ENCODE measurements around the gene CYP4F2. TPM values are rescaled to one million over a fixed set of nuclear protein-coding genes. Genes with fewer than 3 reads are reported as not detected.
"Not testable (repeated sequence)": the region's sequence is repeated elsewhere in the genome, so short reads cannot be mapped to it uniquely, and the experiment has no call there.

CYP4F2 gene
- total and polyA plus RNA-seq, 9 donors = 0.79 TPM; not detected in 8

GRCh38 chr19:15928321-15928720 is 30.4 kb upstream of the CYP4F2 start:
- H3K4me3 ChIP-seq (ENCODE audit: low read length) = no peak overlapping the region
- H3K9me3 ChIP-seq (replicated peaks; ENCODE audit: control insufficient read depth, low read depth, low read length) = no peaks in the 10 kb centered on the region
- 89% methylated on average over 1 of the region's 3 CpGs for WGBS (ENCODE audit: insufficient coverage)
- DNase-seq = no peak
- no peaks in the 10 kb centered on the region for H3K27me3 ChIP-seq (ENCODE audit: control insufficient read depth, insufficient read depth, low read length)
- no peaks in the 10 kb centered on the region for H3K36me3 ChIP-seq (ENCODE audit: control insufficient read depth, insufficient read depth, low read length)
- H3K27ac ChIP-seq (ENCODE audit: low read length) = no peak overlapping the region
- no peaks in the 10 kb centered on the region for H3K4me1 ChIP-seq (ENCODE audit: control insufficient read depth, insufficient read depth, low read length)

- Histone ChIP-seq H3K36me3 (ENCODE audit: control insufficient read depth, insufficient read depth, low read length) (no peaks in the 10 kb centered on the region), H3K9me3 (replicated peaks; ENCODE audit: control insufficient read depth, low read depth, low read length) (no peaks in the 10 kb centered on the region), H3K27ac (ENCODE audit: low read length) (no peak overlapping the region), H3K27me3 (ENCODE audit: control insufficient read depth, insufficient read depth, low read length) (peaks cover 3% of the 10 kb centered on the region), H3K4me3 (ENCODE audit: low read length) (no peak overlapping the region), H3K4me1 (ENCODE audit: control insufficient read depth, insufficient read depth, low read length) (no peaks in the 10 kb centered on the region)
- no CpG with 5 or more reads among the region's 1 CpG for WGBS (ENCODE audit: insufficient coverage)
- DNase-seq = no peak
Observed at GRCh38 chr19:15926484-15926883, 28.6 kb upstream of the CYP4F2 start.

GRCh38 chr19:15923702-15924101 is 25.8 kb upstream of the CYP4F2 start:
- peaks cover 3% of the 10 kb centered on the region for H3K27me3 ChIP-seq (ENCODE audit: control insufficient read depth, insufficient read depth, low read length)
- H3K9me3 ChIP-seq (replicated peaks; ENCODE audit: control insufficient read depth, low read depth, low read length) = no peaks in the 10 kb centered on the region
- no peaks in the 10 kb centered on the region for H3K4me1 ChIP-seq (ENCODE audit: control insufficient read depth, insufficient read depth, low read length)
- H3K36me3 ChIP-seq (ENCODE audit: control insufficient read depth, insufficient read depth, low read length) = no peaks in the 10 kb centered on the region
- H3K4me3 ChIP-seq (ENCODE audit: low read length) = no peak overlapping the region
- no peak overlapping the region for H3K27ac ChIP-seq (ENCODE audit: low read length)
- 75% methylated on average over 8 of the region's 8 CpGs for WGBS (ENCODE audit: insufficient coverage)
- no peak for DNase-seq

GRCh38 chr19:15922021-15922420 is 24.1 kb upstream of the CYP4F2 start:
- Histone ChIP-seq H3K9me3 (replicated peaks; ENCODE audit: control insufficient read depth, low read depth, low read length) (no peaks in the 10 kb centered on the region), H3K4me1 (ENCODE audit: control insufficient read depth, insufficient read depth, low read length) (no peaks in the 10 kb centered on the region), H3K27me3 (ENCODE audit: control insufficient read depth, insufficient read depth, low read length) (peaks cover 3% of the 10 kb centered on the region), H3K36me3 (ENCODE audit: control insufficient read depth, insufficient read depth, low read length) (no peaks in the 10 kb centered on the region), H3K27ac (ENCODE audit: low read length) (no peak overlapping the region), H3K4me3 (ENCODE audit: low read length) (no peak overlapping the region)
- WGBS (ENCODE audit: insufficient coverage) = 32% methylated on average over 2 of the region's 4 CpGs
- DNase-seq = no peak

- H3K4me1 ChIP-seq (ENCODE audit: control insufficient read depth, insufficient read depth, low read length) = no peaks in the 10 kb centered on the region
- H3K9me3 ChIP-seq (replicated peaks; ENCODE audit: control insufficient read depth, low read depth, low read length) = peaks cover 4% of the 10 kb centered on the region
- peaks cover 7% of the 10 kb centered on the region for H3K27me3 ChIP-seq (ENCODE audit: control insufficient read depth, insufficient read depth, low read length)
- no peak overlapping the region for H3K4me3 ChIP-seq (ENCODE audit: low read length)
- H3K27ac ChIP-seq (ENCODE audit: low read length) = no peak overlapping the region
- no peak for DNase-seq
- H3K36me3 ChIP-seq (ENCODE audit: control insufficient read depth, insufficient read depth, low read length) = no peaks in the 10 kb centered on the region
- WGBS (ENCODE audit: insufficient coverage) = 87% methylated on average over 3 of the region's 4 CpGs
Observed at GRCh38 chr19:15919243-15919642, 21.4 kb upstream of the CYP4F2 start.

GRCh38 chr19:15915109-15915508 is 17.2 kb upstream of the CYP4F2 start:
- no CpG with 5 or more reads among the region's 2 CpGs for WGBS (ENCODE audit: insufficient coverage)
- Histone ChIP-seq H3K9me3 (replicated peaks; ENCODE audit: control insufficient read depth, low read depth, low read length) (peaks cover 4% of the 10 kb centered on the region), H3K4me1 (ENCODE audit: control insufficient read depth, insufficient read depth, low read length) (no peaks in the 10 kb centered on the region), H3K36me3 (ENCODE audit: control insufficient read depth, insufficient read depth, low read length) (no peaks in the 10 kb centered on the region), H3K4me3 (ENCODE audit: low read length) (no peak overlapping the region), H3K27me3 (ENCODE audit: control insufficient read depth, insufficient read depth, low read length) (peaks cover 26% of the 10 kb centered on the region), H3K27ac (ENCODE audit: low read length) (no peak overlapping the region)
- no peak for DNase-seq

GRCh38 chr19:15913830-15914229 is 16.0 kb upstream of the CYP4F2 start:
- Histone ChIP-seq H3K4me3 (ENCODE audit: low read length) (no peak overlapping the region), H3K4me1 (ENCODE audit: control insufficient read depth, insufficient read depth, low read length) (no peaks in the 10 kb centered on the region), H3K9me3 (replicated peaks; ENCODE audit: control insufficient read depth, low read depth, low read length) (peaks cover 4% of the 10 kb centered on the region), H3K27ac (ENCODE audit: low read length) (no peak overlapping the region), H3K36me3 (ENCODE audit: control insufficient read depth, insufficient read depth, low read length) (no peaks in the 10 kb centered on the region), H3K27me3 (ENCODE audit: control insufficient read depth, insufficient read depth, low read length) (peaks cover 27% of the 10 kb centered on the region)
- 91% methylated on average over 7 of the region's 8 CpGs for WGBS (ENCODE audit: insufficient coverage)
- DNase-seq = no peak

GRCh38 chr19:15913384-15913783 is 15.5 kb upstream of the CYP4F2 start:
- Histone ChIP-seq H3K27me3 (ENCODE audit: control insufficient read depth, insufficient read depth, low read length) (peaks cover 27% of the 10 kb centered on the region), H3K4me1 (ENCODE audit: control insufficient read depth, insufficient read depth, low read length) (no peaks in the 10 kb centered on the region), H3K27ac (ENCODE audit: low read length) (no peak overlapping the region), H3K4me3 (ENCODE audit: low read length) (no peak overlapping the region), H3K36me3 (ENCODE audit: control insufficient read depth, insufficient read depth, low read length) (no peaks in the 10 kb centered on the region), H3K9me3 (replicated peaks; ENCODE audit: control insufficient read depth, low read depth, low read length) (peaks cover 4% of the 10 kb centered on the region)
- 65% methylated on average over 3 of the region's 6 CpGs for WGBS (ENCODE audit: insufficient coverage)
- DNase-seq = no peak

GRCh38 chr19:15911599-15912235 is 13.8 kb upstream of the CYP4F2 start:
- WGBS (ENCODE audit: insufficient coverage) = under 1% methylated on average over 38 of the region's 44 CpGs
- peaks cover 4% of the 10 kb centered on the region for H3K9me3 ChIP-seq (replicated peaks; ENCODE audit: control insufficient read depth, low read depth, low read length)
- H3K36me3 ChIP-seq (ENCODE audit: control insufficient read depth, insufficient read depth, low read length) = no peaks in the 10 kb centered on the region
- DNase-seq = no peak
- no peaks in the 10 kb centered on the region for H3K4me1 ChIP-seq (ENCODE audit: control insufficient read depth, insufficient read depth, low read length)
- H3K27ac ChIP-seq (ENCODE audit: low read length) = no peak overlapping the region
- H3K27me3 ChIP-seq (ENCODE audit: control insufficient read depth, insufficient read depth, low read length) = peaks cover 27% of the 10 kb centered on the region
- no peak overlapping the region for H3K4me3 ChIP-seq (ENCODE audit: low read length)

- Histone ChIP-seq H3K27ac (ENCODE audit: low read length) (no peak overlapping the region), H3K36me3 (ENCODE audit: control insufficient read depth, insufficient read depth, low read length) (no peaks in the 10 kb centered on the region), H3K4me3 (ENCODE audit: low read length) (no peak overlapping the region), H3K27me3 (ENCODE audit: control insufficient read depth, insufficient read depth, low read length) (peaks cover 12% of the 10 kb centered on the region), H3K9me3 (replicated peaks; ENCODE audit: control insufficient read depth, low read depth, low read length) (no peaks in the 10 kb centered on the region), H3K4me1 (ENCODE audit: control insufficient read depth, insufficient read depth, low read length) (no peaks in the 10 kb centered on the region)
- DNase-seq = no peak
Observed at GRCh38 chr19:15905026-15905425, 7.2 kb upstream of the CYP4F2 start.

GRCh38 chr19:15902898-15903297 is 5.0 kb upstream of the CYP4F2 start:
- 97% methylated on average over 20 of the region's 29 CpGs for WGBS (ENCODE audit: insufficient coverage)
- not testable (repeated sequence) for H3K27ac ChIP-seq (ENCODE audit: low read length); H3K36me3 ChIP-seq (ENCODE audit: control insufficient read depth, insufficient read depth, low read length); DNase-seq; H3K4me1 ChIP-seq (ENCODE audit: control insufficient read depth, insufficient read depth, low read length); H3K9me3 ChIP-seq (replicated peaks; ENCODE audit: control insufficient read depth, low read depth, low read length); H3K4me3 ChIP-seq (ENCODE audit: low read length)
- H3K27me3 ChIP-seq (ENCODE audit: control insufficient read depth, insufficient read depth, low read length) = peaks cover 17% of the 10 kb centered on the region

All from muscle of leg (tissue), 11 donors.